H1 (cell line): ENCODE measurements around the gene PSMB5. TPM values are rescaled to one million over a fixed set of nuclear protein-coding genes. Genes with fewer than 3 reads are reported as not detected.

Experiments used
- ATF3 ChIP-seq: IDR thresholded peaks from 2 replicates; pipeline ENCODE4 v1.6.1; 2011; ENCODE audit warnings: low read depth, mild to moderate bottlenecking, low read length; ENCODE audit not compliant: insufficient read depth
- BCL11A ChIP-seq, 2 experiments: IDR thresholded peaks; one replicate each; pipeline ENCODE4 v1.6.1; 2011; ENCODE audit warnings: low read depth in 2 of 2, low read length in 2 of 2, mild to moderate bottlenecking in 2 of 2
- CHD2 ChIP-seq: IDR thresholded peaks from 2 replicates; pipeline ENCODE4 v1.6.1; 2012; ENCODE audit warnings: low read length, improper control_type of control experiment
- CREB1 ChIP-seq: IDR thresholded peaks from 2 replicates; pipeline ENCODE4 v1.6.1; 2012; ENCODE audit warnings: inconsistent platforms
- E2F6 ChIP-seq: IDR thresholded peaks from 2 replicates; pipeline ENCODE4 v1.6.1; 2012; ENCODE audit warnings: inconsistent platforms
- EP300 ChIP-seq, 2 experiments: IDR thresholded peaks; 1 replicate in 1 of 2; 2 replicates in 1 of 2; pipeline ENCODE4 v1.6.1; 2011 to 2012; ENCODE audit warnings: low read depth in 2 of 2, low read length in 2 of 2, mild to moderate bottlenecking in 2 of 2, borderline replicate concordance in 1 of 2, inconsistent platforms in 1 of 2, moderate library complexity in 1 of 2
- GTF2F1 ChIP-seq: IDR thresholded peaks from 2 replicates; pipeline ENCODE4 v1.6.1; 2012; ENCODE audit warnings: low read depth, low read length, improper control_type of control experiment, borderline replicate concordance
- MAX ChIP-seq: IDR thresholded peaks from 2 replicates; pipeline ENCODE4 v1.6.1; 2012; ENCODE audit warnings: inconsistent platforms
- PHF8 ChIP-seq: fragments of 200-600 bp; sonication (generic); conservative IDR thresholded peaks from 2 replicates; pipeline ENCODE4 v1.7.1; 2012; ENCODE audit warnings: low read depth, mild to moderate bottlenecking, inconsistent platforms, low read length, moderate library complexity
- TEAD4 ChIP-seq: IDR thresholded peaks from 2 replicates; pipeline ENCODE4 v1.6.1; 2012; ENCODE audit warnings: low read depth, low read length, inconsistent platforms, mixed read lengths
- polyA plus RNA-seq, 7 experiments: library from polyadenylated mRNA; depleted of rRNA in 3 of 7; stranded (reverse) in 5 of 7; unstranded in 2 of 7; fragments of >200 nt in 5 of 7; fragments of 200-250 nt in 2 of 7; gene quantifications; 1 replicate in 5 of 7; 2 replicates in 1 of 7; 4 replicates in 1 of 7; pipeline versions ENCODE4 v1.2.1 to v1.2.3, GENCODE V29; 2011 to 2013; ENCODE audit warnings: missing spikeins in 2 of 7, mixed read lengths in 2 of 7
- total RNA-seq: library from RNA; stranded (reverse); fragmentation: NEBNext Ultra II Directional; extraction: Animal tissue kit (Norgen Biotek cat#: 25700); gene quantifications from 2 replicates; pipeline ENCODE4 v1.2.1, GENCODE V29; 2021
- TF ChIP-seq, protein P1 (sequence below), 3 experiments: IDR thresholded peaks; 1 replicate in 2 of 3; 2 replicates in 1 of 3; pipeline versions ENCODE4 v1.5.1 to v1.6.1; 2011; ENCODE audit warnings: low read length in 3 of 3, mild to moderate bottlenecking in 3 of 3, inconsistent platforms in 2 of 3, low read depth in 1 of 3, moderate library complexity in 1 of 3; ENCODE audit not compliant: insufficient read depth in 1 of 3; ENCODE audit errors: control extremely low read depth in 1 of 3

Gene PSMB5
- total and polyA plus RNA-seq, 2 of the 8 experiments (the other 6 are each of a cell fraction or from before 2014, with no cell fraction given), result 254 to 510 TPM

DNA sequence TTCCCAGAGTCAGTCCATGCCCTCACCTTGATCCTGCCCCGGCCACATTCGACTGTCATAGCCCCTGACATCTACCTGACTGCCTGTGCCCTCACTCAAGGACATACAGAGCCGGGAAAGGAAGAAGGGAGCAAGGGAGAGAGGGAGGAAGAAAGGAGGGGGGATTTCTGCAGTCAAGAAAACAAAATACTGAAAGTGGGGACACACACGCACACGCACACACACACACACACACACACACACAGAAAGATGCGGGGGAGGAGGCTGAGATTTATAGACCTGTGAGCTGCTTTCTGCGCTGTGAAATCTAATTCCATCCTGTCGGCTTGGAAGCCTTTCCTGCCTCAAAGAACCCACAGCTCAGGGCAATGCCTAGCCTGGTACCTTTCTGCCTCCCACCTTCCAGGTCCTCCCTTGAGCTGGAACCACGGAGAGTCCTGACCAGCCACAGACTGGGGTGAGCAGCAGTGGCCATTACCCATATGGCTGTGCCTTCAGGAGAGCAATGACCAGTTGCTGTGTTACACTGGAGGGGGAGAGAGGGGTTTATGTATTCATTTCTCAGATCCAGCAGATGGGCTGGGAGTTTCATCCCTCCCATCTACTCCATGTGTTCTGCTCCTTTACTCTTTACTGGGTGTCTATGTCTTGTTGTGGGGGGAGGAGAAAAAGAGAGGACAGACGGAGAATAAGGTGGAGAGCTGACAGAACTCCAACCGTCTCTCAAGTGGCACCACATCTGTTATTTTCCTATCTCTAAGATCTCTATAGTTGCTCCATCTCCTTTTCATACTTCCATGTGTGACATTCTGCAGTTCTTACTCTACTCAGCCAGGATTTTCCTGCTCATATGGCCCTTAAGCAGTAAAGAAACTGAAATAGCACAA, 37.7 kb downstream of the PSMB5 start (continued):
- TF ChIP-seq EP300 (IDR thresholded peaks at IDR 0.05; ENCODE audit: borderline replicate concordance in 1 of 2, low read depth in 2 of 2, low read length in 2 of 2) (no peak), PHF8 (no peak), CREB1 (no peak), CHD2 (no peak), GTF2F1 (no peak), BCL11A (IDR thresholded peaks at IDR 0.05; ENCODE audit: low read depth in 2 of 2, low read length in 2 of 2) (no peak), ATF3 (no peak), MAX (no peak), TEAD4 (no peak), E2F6 (no peak)
- TF ChIP-seq, protein P1, sequence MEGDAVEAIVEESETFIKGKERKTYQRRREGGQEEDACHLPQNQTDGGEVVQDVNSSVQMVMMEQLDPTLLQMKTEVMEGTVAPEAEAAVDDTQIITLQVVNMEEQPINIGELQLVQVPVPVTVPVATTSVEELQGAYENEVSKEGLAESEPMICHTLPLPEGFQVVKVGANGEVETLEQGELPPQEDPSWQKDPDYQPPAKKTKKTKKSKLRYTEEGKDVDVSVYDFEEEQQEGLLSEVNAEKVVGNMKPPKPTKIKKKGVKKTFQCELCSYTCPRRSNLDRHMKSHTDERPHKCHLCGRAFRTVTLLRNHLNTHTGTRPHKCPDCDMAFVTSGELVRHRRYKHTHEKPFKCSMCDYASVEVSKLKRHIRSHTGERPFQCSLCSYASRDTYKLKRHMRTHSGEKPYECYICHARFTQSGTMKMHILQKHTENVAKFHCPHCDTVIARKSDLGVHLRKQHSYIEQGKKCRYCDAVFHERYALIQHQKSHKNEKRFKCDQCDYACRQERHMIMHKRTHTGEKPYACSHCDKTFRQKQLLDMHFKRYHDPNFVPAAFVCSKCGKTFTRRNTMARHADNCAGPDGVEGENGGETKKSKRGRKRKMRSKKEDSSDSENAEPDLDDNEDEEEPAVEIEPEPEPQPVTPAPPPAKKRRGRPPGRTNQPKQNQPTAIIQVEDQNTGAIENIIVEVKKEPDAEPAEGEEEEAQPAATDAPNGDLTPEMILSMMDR (IDR thresholded peaks at IDR 0.05; ENCODE audit: control extremely low read depth in 1 of 3, insufficient read depth in 1 of 3, low read depth in 1 of 3, low read length in 3 of 3), result no peak
